Ishikawa (cell line): Measurements from ENCODE around the gene FSTL1.

Experiments used
- CREB1 ChIP-seq: IDR thresholded peaks from 2 replicates; pipeline ENCODE4 v1.6.1; 2012; ENCODE audit warnings: low read depth
- EP300 ChIP-seq: IDR thresholded peaks from 2 replicates; pipeline ENCODE4 v1.6.1; 2012; ENCODE audit warnings: borderline replicate concordance
- FOXM1 ChIP-seq: IDR thresholded peaks from 2 replicates; pipeline ENCODE4 v1.6.1; 2012; ENCODE audit warnings: low read depth, borderline replicate concordance
- MAX ChIP-seq: IDR thresholded peaks from 2 replicates; pipeline ENCODE4 v1.6.1; 2012
- RAD21 ChIP-seq: IDR thresholded peaks from 2 replicates; pipeline ENCODE4 v1.6.1; 2012; ENCODE audit warnings: low read depth
- REST ChIP-seq: IDR thresholded peaks from 2 replicates; pipeline ENCODE4 v1.6.1; 2012; ENCODE audit warnings: low read depth, mild to moderate bottlenecking
- TAF1 ChIP-seq: IDR thresholded peaks from 2 replicates; pipeline ENCODE4 v1.6.1; 2012; ENCODE audit warnings: low read depth, mild to moderate bottlenecking
- TCF12 ChIP-seq: IDR thresholded peaks from 2 replicates; pipeline ENCODE4 v1.6.1; 2012; ENCODE audit warnings: low read depth
- USF1 ChIP-seq: IDR thresholded peaks from 2 replicates; pipeline ENCODE4 v1.6.1; 2012
- YY1 ChIP-seq: IDR thresholded peaks from 2 replicates; pipeline ENCODE4 v1.6.1; 2012; ENCODE audit warnings: low read depth

- TF ChIP-seq YY1 (no peak), EP300 (no peak), MAX (no peak), USF1 (no peak), CREB1 (no peak), TCF12 (no peak), REST (no peak), FOXM1 (no peak), RAD21 (no peak), TAF1 (no peak)
Measured at GRCh38 chr3:120353463-120353862, 97.3 kb downstream of the FSTL1 start.
